NCI-H146 (cell line): ENCODE results near the gene PARP9.
A peak's percentile ranks its signal among the peaks of the same experiment; 100 is the strongest.
"Not testable (repeated sequence)": the region's sequence is repeated elsewhere in the genome, so short reads cannot be mapped to it uniquely, and the experiment has no call there.

ENCODE experiments used
- DNase-seq: peaks from one replicate; lab custom pipeline; 2025; lab: John Stamatoyannopoulos, UW

Gene PARP9

DNA sequence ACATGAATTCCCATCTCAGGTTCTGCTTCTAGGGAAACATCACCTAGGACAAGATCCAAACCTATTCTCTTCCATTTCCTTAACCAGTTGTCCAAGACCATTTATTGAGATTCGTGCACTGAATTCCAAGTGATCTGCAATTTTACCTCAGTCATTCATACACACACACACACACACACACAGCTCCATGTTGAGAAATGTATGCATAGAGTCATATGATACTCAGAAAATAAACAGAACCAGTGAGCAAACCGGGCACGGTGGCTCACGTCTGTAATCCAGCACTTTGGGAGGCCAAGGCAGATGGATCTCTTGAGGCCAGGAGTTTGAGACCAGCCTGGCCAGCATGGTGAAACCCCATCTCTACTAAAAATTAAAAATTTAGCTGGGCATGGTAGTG is 43.2 kb downstream of the PARP9 start:
- peak; percentile 4 for DNase-seq

DNA sequence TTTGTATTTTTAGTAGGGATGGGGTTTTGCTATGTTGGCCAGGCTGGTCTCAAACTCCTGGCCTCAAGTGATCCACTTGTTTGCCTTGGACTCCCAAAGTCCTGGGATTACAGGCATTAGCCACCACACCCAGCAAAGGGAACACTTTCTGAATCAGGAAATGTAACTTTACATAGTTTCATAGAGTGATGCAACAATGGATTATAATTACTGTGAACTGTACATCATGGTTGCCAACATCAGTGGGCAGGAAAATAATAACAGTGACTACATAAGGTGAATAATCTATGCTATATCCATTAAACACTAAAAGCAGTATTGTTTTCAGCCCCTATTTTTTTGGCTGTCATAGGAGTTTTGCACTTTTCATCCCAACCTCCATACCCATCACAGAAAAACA is 44.4 kb downstream of the PARP9 start:
- no peak for DNase-seq

DNA sequence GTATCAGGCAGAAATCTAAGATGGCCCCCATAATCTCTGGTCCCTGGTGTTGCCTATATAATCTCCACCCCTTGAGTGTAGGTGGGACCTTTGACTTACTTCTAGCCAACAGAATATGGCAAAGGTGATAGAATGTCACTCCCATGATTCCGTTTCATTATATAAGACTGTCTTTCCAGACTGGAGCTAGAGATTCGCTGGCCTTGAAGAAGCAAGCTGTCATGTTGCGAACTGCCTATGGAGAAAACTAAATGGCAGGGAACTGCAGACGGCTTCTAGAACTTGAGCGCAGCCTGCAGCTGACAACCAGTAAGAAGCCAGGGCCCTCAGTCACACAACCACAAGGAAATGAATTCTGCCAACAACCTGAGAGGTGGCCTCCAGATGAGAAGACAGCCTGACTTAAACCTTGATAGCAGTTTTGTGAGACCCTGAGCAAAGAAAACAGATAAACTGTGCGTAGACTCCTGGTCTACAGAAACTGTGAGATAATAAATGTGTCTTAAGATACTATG is 47.2 kb downstream of the PARP9 start:
- DNase-seq: no peak

DNA sequence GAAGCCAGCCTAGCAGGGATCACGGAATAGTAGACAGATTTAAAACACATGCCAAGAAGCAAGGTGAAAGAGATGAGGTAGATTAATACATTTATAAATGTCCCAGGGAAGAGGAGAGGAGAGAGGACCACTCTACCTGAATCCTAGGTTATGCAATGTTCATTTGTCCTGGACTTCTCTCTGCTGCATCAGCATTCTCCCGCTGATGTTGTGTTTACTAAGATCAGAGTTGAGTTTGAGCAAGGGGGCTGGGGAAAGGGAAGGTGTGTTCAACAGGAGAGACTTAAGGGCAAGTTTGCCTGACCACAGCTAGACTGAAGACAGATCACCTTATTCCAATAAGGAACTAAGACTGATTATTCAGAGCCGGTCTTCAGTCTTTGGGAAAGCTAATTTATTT is 48.2 kb downstream of the PARP9 start:
- no peak for DNase-seq

DNA sequence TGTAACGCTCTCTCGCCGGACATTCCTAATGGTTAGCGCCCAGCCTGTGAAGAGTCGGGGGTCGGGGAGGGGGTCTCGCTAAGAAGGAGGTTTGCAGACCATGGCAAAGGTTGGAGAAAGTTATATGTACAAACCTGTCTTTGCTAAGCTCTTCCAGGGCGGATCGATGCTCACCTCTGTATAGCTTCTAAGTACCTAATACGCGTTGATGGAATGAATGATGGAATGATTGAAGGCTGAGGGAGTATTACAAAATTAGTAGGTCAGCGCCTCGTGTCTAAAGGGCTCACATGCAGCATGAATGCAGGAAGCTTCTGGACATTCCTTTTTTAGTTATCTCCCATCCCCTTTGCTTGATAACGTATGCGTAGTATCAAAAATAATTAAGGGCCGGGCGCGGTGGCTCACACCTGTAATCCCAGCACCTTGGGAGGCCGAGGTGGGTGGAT is 49.1 kb downstream of the PARP9 start:
- DNase-seq: no peak

DNA sequence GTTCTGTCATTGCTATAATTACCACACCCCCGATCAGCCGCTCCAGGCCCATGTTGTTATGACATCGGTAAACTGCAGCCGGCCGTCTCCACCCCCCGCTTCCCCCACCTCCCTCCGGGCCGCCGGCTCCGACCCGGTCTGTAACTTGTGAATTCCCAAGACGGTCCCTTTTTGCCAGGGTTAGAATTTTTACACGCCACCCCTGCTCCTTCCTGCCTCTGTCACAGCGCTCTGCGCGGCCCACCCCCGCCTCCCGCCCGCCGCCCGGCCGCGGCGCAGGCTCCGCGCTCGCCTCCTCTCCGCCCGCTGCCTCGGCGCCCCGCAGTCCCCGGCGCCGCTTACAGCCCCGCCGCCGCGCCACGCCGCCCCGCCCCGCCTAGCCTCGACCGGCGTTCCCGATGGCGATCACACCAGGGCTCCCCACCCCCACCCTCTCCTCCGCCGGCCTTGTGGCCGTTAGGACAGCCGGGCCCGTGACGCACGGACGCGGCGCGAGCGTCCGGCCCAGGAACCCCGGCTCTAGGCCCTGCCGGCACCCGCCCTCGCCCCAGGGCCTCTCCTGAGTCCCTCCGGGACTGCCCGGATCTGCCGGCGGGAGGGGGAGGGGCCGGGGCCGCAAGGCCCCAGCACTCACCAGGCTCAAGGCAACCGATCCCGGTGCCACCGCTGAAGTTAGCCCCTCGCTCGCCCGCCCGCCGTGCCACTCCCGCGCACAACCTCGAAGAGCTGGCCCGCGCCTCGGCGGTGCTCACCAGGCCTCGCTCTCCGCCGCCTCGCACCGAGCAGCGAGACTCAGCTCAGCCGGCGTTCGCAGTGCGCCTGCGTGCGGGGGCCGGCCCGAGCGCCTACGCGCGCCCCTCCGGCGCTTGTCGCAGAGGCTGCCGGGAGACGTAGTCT is 49.7 kb downstream of the PARP9 start, which contains the start of gene KPNA1:
KPNA1 (minus strand) TSS at position 817 of the 897 bp plus-strand sequence. CDS start 18,374 bp downstream, outside the sequence.
- DNase-seq: peak; percentile 96

DNA sequence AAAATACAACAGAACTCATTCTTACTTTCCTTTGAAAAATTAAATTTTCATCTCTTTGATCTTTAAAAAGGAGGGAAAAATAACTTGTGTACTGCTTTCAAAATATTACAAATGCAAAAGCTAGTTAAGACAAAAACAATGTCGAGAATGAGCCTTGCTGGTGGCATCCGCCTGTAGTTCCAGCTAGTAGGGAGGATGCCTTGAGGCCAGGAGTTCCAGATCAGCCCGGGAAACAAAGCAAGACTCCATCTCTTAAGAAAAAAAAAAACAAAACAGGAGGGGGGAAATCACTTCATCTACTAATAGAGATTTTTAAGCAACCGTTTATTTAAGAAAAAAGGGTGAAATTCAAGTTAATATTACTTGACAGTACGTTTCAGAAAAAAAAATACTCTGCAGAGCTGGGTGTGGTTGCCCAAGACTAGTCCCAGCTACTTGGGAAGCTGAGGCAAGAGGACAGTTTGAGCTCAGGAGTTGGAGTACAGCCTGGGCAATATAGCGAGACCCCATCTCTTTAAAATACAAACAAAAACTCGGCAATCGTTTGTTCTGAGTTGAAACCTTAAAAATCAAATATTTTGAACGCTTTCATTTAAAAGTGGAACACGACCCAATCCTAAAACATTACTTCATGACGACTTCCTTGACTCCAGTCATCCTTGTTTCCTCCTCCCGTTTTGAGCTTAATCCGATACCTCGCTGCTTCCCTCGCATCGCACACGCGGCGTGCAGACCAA is 50.5 kb downstream of the PARP9 start:
- no peak for DNase-seq

DNA sequence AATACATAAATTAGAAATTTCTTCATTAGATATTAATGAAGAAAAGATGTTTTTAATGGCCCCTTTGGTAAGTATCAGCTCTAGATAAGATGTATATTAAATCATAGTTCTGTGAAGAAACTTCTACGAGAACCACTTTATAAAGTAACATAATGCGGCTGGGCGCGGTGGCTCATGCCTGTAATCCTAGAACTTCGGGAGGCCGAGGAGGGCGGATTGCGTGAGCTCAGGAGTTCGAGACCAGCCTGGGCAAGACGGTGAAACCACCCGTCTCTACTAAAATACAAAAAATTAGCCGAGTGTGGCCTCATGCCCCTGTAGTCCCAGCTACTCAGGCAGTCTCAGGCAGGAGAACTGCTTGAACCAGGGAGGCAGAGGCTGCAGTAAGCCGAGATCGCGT is 51.8 kb downstream of the PARP9 start:
- DNase-seq: no peak

DNA sequence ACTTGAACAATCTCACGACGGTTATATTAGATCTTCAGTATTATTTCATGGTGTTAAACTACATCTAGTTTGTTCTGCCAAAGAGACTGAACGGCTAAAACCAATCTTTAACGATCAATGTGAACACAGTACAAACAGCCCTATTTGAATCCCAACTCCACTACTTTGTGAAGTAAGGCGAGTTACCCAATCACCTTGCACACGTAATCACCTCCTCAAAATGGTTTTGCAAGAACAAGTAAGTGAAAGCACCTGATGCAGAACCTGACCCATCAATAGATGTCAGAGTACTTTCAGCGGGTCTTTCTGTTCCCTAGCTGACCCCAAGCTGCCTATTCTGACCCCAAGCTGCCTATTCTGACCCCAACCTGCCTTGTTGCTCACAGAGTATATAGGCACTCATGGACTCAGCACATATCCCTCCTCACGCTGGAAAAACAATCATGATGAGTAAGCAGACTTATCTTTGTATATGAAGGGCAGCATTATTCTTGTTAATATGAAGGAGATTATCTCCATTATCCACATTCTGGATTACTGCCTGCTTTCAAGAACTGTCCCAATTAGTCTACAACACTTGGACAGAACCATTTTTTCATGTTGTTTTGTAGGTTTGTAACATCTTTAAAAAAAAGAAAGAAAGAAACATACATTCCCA is 53.1 kb downstream of the PARP9 start:
- DNase-seq: no peak

DNA sequence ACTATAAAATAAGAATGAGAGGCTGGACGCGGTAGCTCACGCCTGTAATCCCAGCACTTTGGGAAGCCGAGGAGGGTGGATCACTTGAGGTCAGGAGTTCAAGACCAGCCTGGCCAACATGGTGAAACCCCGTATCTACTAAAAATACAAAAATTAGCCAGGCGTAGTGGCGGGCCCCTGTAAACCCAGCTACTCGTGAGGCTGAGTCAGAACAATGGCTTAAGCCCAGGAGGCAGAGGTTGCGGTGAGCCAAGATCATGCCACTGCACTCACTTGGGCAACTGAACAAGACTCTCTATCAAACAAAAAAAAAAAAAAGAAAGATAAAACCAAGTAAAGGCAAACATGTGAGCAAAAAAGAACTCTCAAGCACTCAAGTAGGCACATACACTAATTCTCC is 55.2 kb downstream of the PARP9 start:
- DNase-seq: not testable (repeated sequence)

DNA sequence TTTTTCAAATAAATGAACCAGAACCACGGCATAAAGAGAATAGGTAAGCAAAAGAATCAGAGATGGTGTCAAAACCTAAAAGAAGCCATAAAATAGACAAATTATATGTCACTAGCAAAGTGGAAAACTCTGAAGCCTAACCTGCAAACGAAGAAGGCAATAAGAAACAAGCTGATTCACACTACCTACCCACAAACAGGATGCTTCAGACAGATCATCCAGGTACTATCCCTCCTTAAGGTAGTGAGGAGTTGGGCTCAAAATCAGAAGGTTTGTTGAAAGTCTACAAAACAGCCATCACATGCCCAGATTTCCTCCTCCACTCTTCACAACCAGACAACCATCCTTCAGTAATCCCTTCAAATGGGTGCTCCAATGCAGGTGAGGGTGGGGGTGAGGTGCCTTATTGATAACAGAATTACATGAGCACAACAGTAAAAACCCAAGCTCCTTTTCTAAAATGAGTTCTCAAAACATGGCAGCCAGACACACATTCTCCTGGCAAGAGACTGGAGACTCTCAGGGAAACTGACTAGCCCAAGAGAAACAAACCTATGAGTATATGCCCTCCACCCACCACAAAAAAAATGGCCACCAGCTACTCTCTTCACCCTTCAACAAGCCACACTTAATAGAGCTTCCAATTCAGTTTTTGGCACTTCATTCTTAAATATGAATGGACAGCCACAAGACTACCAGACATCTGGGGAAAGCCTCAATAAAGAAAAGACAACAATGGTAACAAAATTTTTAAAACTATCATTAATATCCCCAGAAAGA is 55.8 kb downstream of the PARP9 start:
- no peak for DNase-seq

DNA sequence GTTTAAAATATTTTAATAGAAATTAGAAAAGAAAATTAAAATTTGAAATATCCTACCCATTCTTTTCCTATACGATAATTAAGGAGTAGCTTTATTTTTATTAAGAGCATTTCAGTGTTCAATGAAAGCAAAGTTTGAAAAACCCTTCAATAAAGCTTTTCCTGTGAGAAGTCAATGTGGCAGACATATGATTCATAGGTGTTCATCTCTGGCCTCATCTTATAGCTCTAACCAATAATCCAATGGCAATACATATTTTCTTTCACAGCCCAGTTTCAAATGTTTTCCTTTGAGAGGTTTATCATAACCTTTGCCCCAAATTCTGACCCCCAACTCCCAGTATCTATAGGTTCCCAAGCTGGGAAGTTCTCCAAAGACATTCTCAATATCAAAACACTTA is 57.6 kb downstream of the PARP9 start:
- no peak for DNase-seq

DNA sequence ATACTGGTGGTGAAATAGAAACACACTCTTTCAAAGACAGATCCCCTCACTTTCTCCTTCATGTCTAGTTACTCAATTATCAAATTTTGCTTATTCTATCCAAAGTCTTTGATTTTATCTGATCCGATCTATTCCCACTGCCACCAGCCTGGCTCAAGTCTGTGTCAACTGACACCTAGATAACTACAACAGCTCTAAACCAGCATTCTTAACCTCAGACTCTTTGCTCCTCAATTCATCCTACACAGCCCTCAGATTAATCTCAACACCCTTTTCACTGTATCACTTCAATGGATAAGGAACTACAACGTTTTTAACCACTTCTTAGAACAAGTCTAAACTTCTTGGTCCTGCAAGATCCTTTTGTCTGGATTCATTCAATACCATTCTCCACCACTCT is 58.4 kb downstream of the PARP9 start:
- DNase-seq: no peak

DNA sequence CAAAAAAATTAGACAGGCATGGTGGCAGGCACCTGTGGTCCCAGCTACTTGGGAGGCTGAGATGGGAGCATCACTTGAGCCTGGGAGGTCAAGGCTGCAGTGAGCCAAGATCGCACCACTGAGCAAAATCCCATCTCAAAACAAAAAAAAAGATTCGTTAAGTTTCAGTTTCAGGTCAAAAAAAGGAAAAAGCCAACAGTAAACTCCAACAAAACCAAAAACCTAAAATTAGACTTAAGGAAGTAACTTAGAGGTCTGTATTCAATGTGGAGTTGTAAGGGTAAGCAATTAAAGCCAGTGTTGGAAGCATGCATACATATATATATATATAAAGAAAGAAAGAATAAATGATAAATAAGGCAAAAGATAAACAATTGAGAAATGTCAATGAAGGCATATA is 61.2 kb downstream of the PARP9 start:
- DNase-seq: no peak

DNA sequence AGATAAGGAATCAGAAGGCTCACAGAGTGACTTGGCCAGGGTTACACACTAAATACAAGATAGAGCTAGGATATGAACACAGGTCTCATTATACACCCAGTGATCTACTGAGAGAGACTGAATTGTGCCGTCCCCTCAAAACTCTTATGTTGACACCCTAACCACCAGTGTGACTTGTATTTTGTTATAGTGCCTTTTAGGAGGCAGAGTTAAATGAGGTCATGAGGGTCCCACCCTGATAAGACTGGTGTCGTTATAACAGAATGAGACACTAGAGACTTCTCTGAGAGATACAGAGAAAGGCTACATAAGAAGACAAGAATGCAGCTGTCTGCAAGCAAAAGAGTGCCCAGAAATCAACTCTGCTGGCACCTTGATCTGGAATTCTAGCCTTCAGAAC is 62.0 kb downstream of the PARP9 start:
- no peak for DNase-seq

DNA sequence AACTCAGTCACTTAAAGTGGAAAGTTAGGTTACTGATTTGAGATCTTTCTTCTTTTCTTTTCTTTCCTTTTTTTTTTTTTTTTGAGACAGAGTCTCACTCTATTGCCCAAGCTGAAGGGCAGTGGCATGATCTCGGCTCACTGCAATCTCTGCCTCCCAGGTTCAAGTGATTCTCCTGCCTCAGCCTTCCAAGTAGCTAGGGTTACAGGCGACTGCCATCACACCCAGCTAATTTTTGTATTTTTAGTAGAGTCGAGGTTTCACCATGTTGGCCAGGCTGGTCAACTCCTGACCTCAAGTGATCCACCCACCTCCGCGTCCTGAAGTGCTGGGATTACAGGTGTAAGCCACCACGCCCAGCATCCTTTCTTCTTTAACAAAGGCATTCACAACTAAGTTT is 63.1 kb downstream of the PARP9 start:
- DNase-seq: not testable (repeated sequence)

DNA sequence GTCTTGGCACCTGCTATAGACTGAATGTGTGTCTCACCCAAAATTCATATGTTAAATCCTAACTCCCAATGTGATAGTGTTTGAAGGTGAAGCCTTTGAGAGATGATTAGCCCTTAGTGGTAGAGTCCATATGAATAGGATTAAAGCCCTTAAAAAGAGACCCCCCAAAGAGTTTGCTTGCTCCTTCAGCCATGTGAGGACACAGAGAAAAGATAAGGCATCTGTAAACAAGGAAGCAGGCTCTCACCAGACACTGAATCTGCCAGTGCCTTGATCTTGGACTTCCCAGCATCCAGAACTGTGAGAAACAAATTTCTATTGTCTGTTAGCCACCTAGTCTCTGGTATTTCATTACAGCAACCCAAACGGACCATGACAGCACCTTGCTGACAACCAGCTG is 65.9 kb downstream of the PARP9 start:
- DNase-seq: peak; percentile 5

DNA sequence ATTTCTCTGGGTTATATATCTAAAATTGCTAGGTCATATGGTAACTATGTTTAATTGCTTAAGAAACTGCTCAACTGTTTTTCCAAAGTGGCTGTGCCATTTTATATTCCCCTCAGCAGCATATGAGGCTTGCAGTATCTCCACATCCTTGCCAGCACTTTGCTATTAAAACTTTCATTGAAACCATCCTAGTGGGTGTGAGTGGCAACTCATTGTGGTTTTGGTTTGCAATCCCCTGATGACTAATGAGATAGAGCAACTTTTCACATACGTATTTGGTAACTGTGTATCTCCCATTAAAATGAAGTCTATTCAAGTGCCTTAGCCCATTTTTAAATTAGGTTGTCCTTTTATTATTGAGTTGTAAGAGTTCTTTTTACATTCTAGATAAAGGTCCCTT is 66.7 kb downstream of the PARP9 start:
- no peak for DNase-seq

DNA sequence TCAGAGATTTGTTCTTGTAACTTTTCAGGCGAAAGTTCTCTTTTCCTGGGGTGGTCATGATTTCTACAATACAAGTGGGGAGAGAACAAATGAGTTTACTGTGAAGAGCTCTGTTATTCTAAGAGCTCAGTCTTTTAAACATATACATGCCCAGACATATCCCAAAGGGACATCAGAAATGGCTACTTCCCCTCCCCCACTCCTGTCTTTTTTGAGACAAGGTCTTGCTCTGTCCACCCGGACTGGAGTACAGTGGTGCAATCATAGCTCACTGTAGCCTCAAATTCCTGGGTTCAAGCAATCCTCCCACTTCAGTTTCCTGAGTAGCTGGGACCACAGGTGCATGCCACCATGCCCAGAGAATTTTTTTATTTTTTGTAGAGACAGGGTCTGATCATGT is 67.6 kb downstream of the PARP9 start:
- no peak for DNase-seq

DNA sequence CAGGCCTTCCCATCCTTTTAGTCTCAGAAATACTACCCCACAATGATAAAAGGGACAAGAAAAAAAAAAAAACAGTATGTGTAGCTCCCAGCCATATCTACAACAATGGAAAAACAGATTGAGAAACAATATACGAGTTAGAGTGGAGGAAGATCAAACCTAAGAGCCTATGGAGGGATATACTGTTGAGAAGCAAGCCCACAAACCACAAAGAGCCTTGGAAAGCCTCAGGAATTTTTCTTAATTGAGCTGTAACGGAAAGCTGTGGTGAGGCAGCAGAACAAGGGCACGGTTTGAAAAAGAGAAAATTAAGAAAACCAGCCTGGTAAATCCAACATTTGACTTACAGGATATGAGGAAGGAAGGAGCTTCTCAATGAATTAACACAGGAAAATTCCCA is 70.8 kb downstream of the PARP9 start:
- no peak for DNase-seq

DNA sequence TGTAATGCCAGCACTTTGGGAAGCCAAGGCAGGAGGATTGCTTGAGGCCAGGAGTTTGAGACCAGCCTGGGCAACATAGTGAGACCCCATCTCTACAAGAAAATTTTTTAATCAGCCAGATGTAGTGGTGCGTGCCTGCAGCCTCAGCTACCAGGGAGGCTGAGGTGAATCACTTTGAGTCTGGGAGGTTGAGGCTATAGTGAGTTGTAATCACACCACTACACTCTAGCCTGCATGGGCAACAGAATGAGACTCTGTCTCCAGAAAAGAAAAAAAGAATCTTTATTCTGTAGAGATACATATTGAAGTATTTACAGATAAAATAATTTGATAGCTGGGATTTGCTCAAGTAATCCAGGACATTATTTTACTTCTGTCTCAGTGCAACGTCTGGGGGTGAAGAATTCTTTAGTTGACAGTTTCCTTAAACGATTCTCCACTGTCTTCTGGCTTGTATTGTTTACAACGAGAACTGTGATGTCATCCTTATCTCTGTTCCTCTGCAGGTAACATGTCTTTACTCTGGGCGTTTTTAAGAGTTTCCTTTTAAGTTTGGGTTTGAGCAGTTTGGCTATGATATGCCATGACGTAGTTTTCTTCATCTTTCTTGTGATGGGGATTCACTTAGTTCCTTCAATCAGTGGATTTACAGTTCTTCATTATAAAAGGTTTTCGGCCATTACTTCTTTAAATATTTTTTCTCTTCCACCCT is 75.7 kb downstream of the PARP9 start:
- DNase-seq: no peak
